Trophoblast cell (in vitro differentiated cells and primary cell): Measurements from ENCODE around the gene NPIPA8.
"Not testable (repeated sequence)": the region's sequence is repeated elsewhere in the genome, so short reads cannot be mapped to it uniquely, and the experiment has no call there.

Experiments
- DNase-seq, 2 donors: peaks; one replicate each; pipeline ENCODE4 v3.0.0-alpha.2; 2016
- H2AFZ ChIP-seq: 2 replicates; pipeline ENCODE4 v1.6.1; 2013; ENCODE audit warnings: low read length, moderate library complexity, mild to moderate bottlenecking; ENCODE audit not compliant: insufficient read depth, poor library complexity
- H2AK5ac ChIP-seq: 2 replicates; pipeline ENCODE4 v1.6.1; 2013; ENCODE audit warnings: mild to moderate bottlenecking, low read length
- H2BK120ac ChIP-seq: 2 replicates; pipeline ENCODE4 v1.6.1; 2013; ENCODE audit warnings: low read length, mild to moderate bottlenecking, moderate library complexity; ENCODE audit not compliant: insufficient read depth, poor library complexity
- H2BK12ac ChIP-seq: 2 replicates; pipeline ENCODE4 v1.6.1; 2013; ENCODE audit warnings: mild to moderate bottlenecking, low read length, moderate library complexity
- H2BK5ac ChIP-seq: 2 replicates; pipeline ENCODE4 v1.6.1; 2013; ENCODE audit warnings: low read length, low read depth, moderate library complexity, mild to moderate bottlenecking; ENCODE audit not compliant: poor library complexity
- H3K14ac ChIP-seq: 2 replicates; pipeline ENCODE4 v1.6.1; 2013; ENCODE audit warnings: mild to moderate bottlenecking, low read length
- H3K18ac ChIP-seq: 2 replicates; pipeline ENCODE4 v1.6.1; 2013; ENCODE audit warnings: mild to moderate bottlenecking, low read length
- H3K23ac ChIP-seq: 2 replicates; pipeline ENCODE4 v1.6.1; 2013; ENCODE audit warnings: low read length
- H3K27ac ChIP-seq: 2 replicates; pipeline ENCODE4 v1.5.1; 2013; ENCODE audit warnings: low read depth, mild to moderate bottlenecking, inconsistent platforms, low read length, moderate library complexity
- H3K27me3 ChIP-seq: 2 replicates; pipeline ENCODE4 v1.6.1; 2013; ENCODE audit warnings: inconsistent platforms, mild to moderate bottlenecking, low read length, moderate library complexity; ENCODE audit not compliant: insufficient read depth
- H3K36me3 ChIP-seq, 2 experiments: 1 replicate in 1 of 2; 2 replicates in 1 of 2; pipeline ENCODE4 v1.6.1; 2013; ENCODE audit warnings: low read length in 2 of 2, mild to moderate bottlenecking in 2 of 2, moderate library complexity in 1 of 2; ENCODE audit not compliant: insufficient read depth in 2 of 2, control insufficient read depth in 1 of 2
- H3K4ac ChIP-seq: 2 replicates; pipeline ENCODE4 v1.6.1; 2013; ENCODE audit warnings: low read depth, mild to moderate bottlenecking, low read length, moderate library complexity
- H3K4me1 ChIP-seq, 2 experiments: 1 replicate in 1 of 2; 2 replicates in 1 of 2; pipeline ENCODE4 v1.6.1; 2013; ENCODE audit warnings: low read length in 2 of 2, mild to moderate bottlenecking in 2 of 2, moderate library complexity in 1 of 2; ENCODE audit not compliant: insufficient read depth in 2 of 2, control insufficient read depth in 1 of 2
- H3K4me2 ChIP-seq: 2 replicates; pipeline ENCODE4 v1.6.1; 2013; ENCODE audit warnings: inconsistent platforms, mild to moderate bottlenecking, low read length, moderate library complexity
- H3K4me3 ChIP-seq: 2 replicates; pipeline ENCODE4 v1.5.1; 2013; ENCODE audit warnings: mild to moderate bottlenecking, low read depth, low read length, inconsistent platforms
- H3K79me1 ChIP-seq: one replicate; pipeline ENCODE4 v1.6.1; 2013; ENCODE audit warnings: low read length
- H3K79me2 ChIP-seq: 2 replicates; pipeline ENCODE4 v1.6.1; 2013; ENCODE audit warnings: low read length, mild to moderate bottlenecking; ENCODE audit not compliant: control insufficient read depth, insufficient read depth, poor library complexity
- H3K9ac ChIP-seq: 2 replicates; pipeline ENCODE4 v1.6.1; 2013; ENCODE audit warnings: mild to moderate bottlenecking, low read length
- H3K9me3 ChIP-seq: 2 replicates; pipeline ENCODE4 v1.6.1; 2013; ENCODE audit warnings: low read depth, mild to moderate bottlenecking, control low read depth, inconsistent platforms, low read length; ENCODE audit not compliant: insufficient read depth
- H4K12ac ChIP-seq: 2 replicates; pipeline ENCODE4 v1.6.1; 2013; ENCODE audit warnings: low read depth, mild to moderate bottlenecking, low read length, moderate library complexity
- H4K8ac ChIP-seq: 2 replicates; pipeline ENCODE4 v1.6.1; 2013; ENCODE audit warnings: low read depth, mild to moderate bottlenecking, low read length, moderate library complexity
- H4K91ac ChIP-seq: one replicate; pipeline ENCODE4 v1.6.1; 2013; ENCODE audit warnings: low read depth, mild to moderate bottlenecking, low read length, moderate library complexity
- WGBS: extraction: QIAGEN DNeasy Blood & Tissue Kit; methylation state at CpG from one replicate; pipeline ENCODE4 v1.1.7; 2013; ENCODE audit warnings: missing lambda C conversion rate; ENCODE audit not compliant: insufficient read length, insufficient coverage; ENCODE audit errors: extremely low coverage; 5-methylcytosine and 5-hydroxymethylcytosine counted together

Gene NPIPA8

GRCh38 chr16:18290959-18291358 lies 45.6 kb downstream of the NPIPA8 start:
- not testable (repeated sequence) for H3K4me3 ChIP-seq, H3K4me1 ChIP-seq, H2BK5ac ChIP-seq, DNase-seq, H2AK5ac ChIP-seq, H3K27me3 ChIP-seq, H3K23ac ChIP-seq, H4K8ac ChIP-seq, H3K79me2 ChIP-seq, H3K79me1 ChIP-seq, H3K4ac ChIP-seq, H4K91ac ChIP-seq, H2BK120ac ChIP-seq, H4K12ac ChIP-seq, H3K9ac ChIP-seq, H3K36me3 ChIP-seq, H3K14ac ChIP-seq, H3K18ac ChIP-seq, H3K4me2 ChIP-seq, H2AFZ ChIP-seq, H2BK12ac ChIP-seq, H3K27ac ChIP-seq, H3K9me3 ChIP-seq
- WGBS, result no CpG with 5 or more reads among the region's 2 CpGs

- not testable (repeated sequence) for H2BK120ac ChIP-seq, H3K23ac ChIP-seq, H3K79me1 ChIP-seq, H2AFZ ChIP-seq, H2AK5ac ChIP-seq, H4K91ac ChIP-seq, H4K12ac ChIP-seq, H3K9ac ChIP-seq, H3K9me3 ChIP-seq, H3K18ac ChIP-seq, H3K14ac ChIP-seq, H3K27me3 ChIP-seq, DNase-seq, H3K4ac ChIP-seq, H3K4me1 ChIP-seq, H3K27ac ChIP-seq, H3K4me2 ChIP-seq, H3K4me3 ChIP-seq, H4K8ac ChIP-seq, H2BK12ac ChIP-seq, H3K79me2 ChIP-seq, H3K36me3 ChIP-seq, H2BK5ac ChIP-seq
- no CpG with 5 or more reads among the region's 1 CpG for WGBS
Observed at GRCh38 chr16:18286342-18286741, 50.2 kb downstream of the NPIPA8 start.

GRCh38 chr16:18280319-18280718 lies 56.2 kb downstream of the NPIPA8 start:
- not testable (repeated sequence) for H3K4me1 ChIP-seq, H3K4me3 ChIP-seq, H3K79me2 ChIP-seq, H2AFZ ChIP-seq, H2AK5ac ChIP-seq, H4K8ac ChIP-seq, H3K4me2 ChIP-seq, H3K23ac ChIP-seq, H3K4ac ChIP-seq, H3K18ac ChIP-seq, H4K12ac ChIP-seq, DNase-seq, H3K9ac ChIP-seq, H3K36me3 ChIP-seq, H3K14ac ChIP-seq, H2BK12ac ChIP-seq, H2BK120ac ChIP-seq, H3K27ac ChIP-seq, H4K91ac ChIP-seq, H3K79me1 ChIP-seq, H3K27me3 ChIP-seq, H2BK5ac ChIP-seq, H3K9me3 ChIP-seq
- WGBS, result no CpG with 5 or more reads among the region's 3 CpGs

GRCh38 chr16:18276756-18277155 lies 59.8 kb downstream of the NPIPA8 start:
- H2BK12ac ChIP-seq, H3K23ac ChIP-seq, H3K27me3 ChIP-seq, H3K4me1 ChIP-seq, H3K79me2 ChIP-seq, H4K12ac ChIP-seq, H2BK120ac ChIP-seq, H3K4me2 ChIP-seq, H3K4ac ChIP-seq, H3K27ac ChIP-seq, H3K14ac ChIP-seq, H2AK5ac ChIP-seq, DNase-seq, H4K91ac ChIP-seq, H3K36me3 ChIP-seq, H2BK5ac ChIP-seq, H3K79me1 ChIP-seq, H4K8ac ChIP-seq, H3K9me3 ChIP-seq, H2AFZ ChIP-seq, H3K18ac ChIP-seq, H3K9ac ChIP-seq, H3K4me3 ChIP-seq: not testable (repeated sequence)
- no CpG with 5 or more reads among the region's 3 CpGs for WGBS
